Measurements from ENCODE around the gene SNRPA.

SNRPA gene

DNA sequence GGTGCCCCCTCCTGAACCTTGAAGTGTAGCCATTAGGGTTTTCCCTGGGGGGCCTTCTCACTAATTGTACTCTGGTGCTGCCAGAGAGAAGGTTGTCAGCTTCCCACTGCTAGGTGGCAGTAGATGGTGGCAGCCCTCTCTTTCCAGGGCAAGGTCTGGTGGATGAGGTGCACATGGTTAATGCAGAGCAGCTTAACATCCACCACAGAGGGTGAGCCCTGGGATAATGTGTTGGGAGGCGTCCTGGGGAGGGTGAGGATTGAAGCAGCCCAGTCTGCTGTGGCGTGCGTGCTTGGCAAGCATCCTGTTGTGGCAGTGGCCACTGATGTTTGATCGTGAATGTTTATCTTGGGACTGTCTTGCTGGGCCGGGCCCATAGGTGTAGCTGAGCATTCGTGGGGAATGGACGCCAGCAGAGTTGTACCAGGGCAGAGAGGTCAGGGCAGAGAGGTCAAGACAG, 53.8 kb downstream of the SNRPA start (continued):
- no peak for TF ChIP-seq SCRT1 (tag by site-specific recombination; IDR thresholded peaks at IDR 0.05; ENCODE audit: borderline replicate concordance)

DNA sequence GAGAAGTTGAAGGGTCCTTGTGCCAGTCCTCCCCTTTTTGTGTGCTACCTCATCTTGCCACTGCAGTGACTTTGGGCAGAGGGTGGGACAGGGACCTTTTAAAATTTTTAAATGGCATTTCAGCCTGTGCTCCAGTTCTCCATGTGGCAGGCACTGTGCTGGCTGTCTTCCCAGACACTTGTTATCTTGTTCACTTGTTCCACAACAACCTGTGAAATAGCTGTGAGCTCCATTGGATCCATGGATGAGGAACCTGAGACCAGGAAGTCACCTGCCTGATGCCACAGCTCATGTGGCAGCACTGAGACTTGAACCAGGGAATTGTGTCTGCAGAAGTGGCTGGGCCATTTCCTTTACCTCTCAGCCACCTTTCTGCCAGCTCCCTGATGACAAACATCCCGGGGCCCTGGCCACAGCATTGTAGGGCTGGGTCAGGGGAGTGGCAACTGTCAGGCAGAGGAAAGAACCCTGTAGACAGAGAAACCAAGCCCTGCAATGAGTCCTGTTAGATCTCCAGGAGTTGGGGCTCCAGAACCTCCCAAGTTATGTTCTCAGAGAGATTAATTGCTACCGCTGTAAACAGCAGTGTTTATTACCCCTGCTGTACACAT, 54.4 kb downstream of the SNRPA start:
- ChIA-PET POLR2A (interaction anchor here (0.5 to 8.6 kb wide), 9 partner anchors 17 to 459 kb away, joined by 3 to 86 read pairs (median 5); partner anchors contain the start of genes ACTMAP, COQ8B, HNRNPUL1 and ITPKC), CTCF (interaction anchor here (0.5 to 5.6 kb wide), 21 partner anchors 9 to 670 kb away, joined by 3 to 77 read pairs (median 4); partner anchors contain the start of genes ACTMAP and SNRPA)
- peak overlapping the region; percentile 67 for H3K27ac ChIP-seq (ENCODE audit: extremely low read depth, low read depth, low read length)
- TF ChIP-seq HOXD13 (CRISPR knock-in tag; IDR thresholded peaks at IDR 0.05; ENCODE audit: borderline replicate concordance) (no peak), ZNF549 (tag by site-specific recombination; IDR thresholded peaks at IDR 0.05) (no peak), SCRT2 (tag by site-specific recombination; IDR thresholded peaks at IDR 0.05) (peak; percentile 96), ZNF423 (tag by site-specific recombination; IDR thresholded peaks at IDR 0.05) (no peak), SCRT1 (tag by site-specific recombination; IDR thresholded peaks at IDR 0.05; ENCODE audit: borderline replicate concordance) (peak; percentile 98), KLF10 (tag by site-specific recombination; IDR thresholded peaks at IDR 0.05) (no peak), HOXA7 (CRISPR knock-in tag; IDR thresholded peaks at IDR 0.05; ENCODE audit: borderline replicate concordance) (peak; percentile 79; the same call in 1 of the 2 replicates), ZNF132 (tag by site-specific recombination; IDR thresholded peaks at IDR 0.05; ENCODE audit: borderline replicate concordance) (no peak), ZBTB20 (tag by site-specific recombination; IDR thresholded peaks at IDR 0.05) (peak; percentile 93), ZEB2 (tag by site-specific recombination; IDR thresholded peaks at IDR 0.05) (no peak), ZBTB26 (tag by site-specific recombination; optimal IDR thresholded peaks at IDR 0.05) (no peak), ZNF2 (tag by site-specific recombination; IDR thresholded peaks at IDR 0.05) (no peak), ZNF155 (tag by site-specific recombination; IDR thresholded peaks at IDR 0.05) (no peak)
- no peak overlapping the region for H3K4me3 ChIP-seq (ENCODE audit: low read depth, low read length)
- peaks cover 73% of the 10 kb centered on the region for H3K4me1 ChIP-seq (ENCODE audit: control insufficient read depth, insufficient read depth, low read length)
- H3K9me3 ChIP-seq (ENCODE audit: control insufficient read depth, insufficient read depth, low read depth, low read length) = no peaks in the 10 kb centered on the region
- peaks cover 48 to 81% of the 10 kb centered on the region in 2 experiments for H3K36me3 ChIP-seq (ENCODE audit: control insufficient read depth in 2 of 2, insufficient read depth in 1 of 2, low read length in 2 of 2)

- Histone ChIP-seq H3K4me1 (ENCODE audit: control insufficient read depth, insufficient read depth, low read length) (peaks cover 66% of the 10 kb centered on the region), H3K36me3 (ENCODE audit: control insufficient read depth in 2 of 2, insufficient read depth in 1 of 2, low read length in 2 of 2) (peaks cover 36 to 71% of the 10 kb centered on the region in 2 experiments), H3K9me3 (ENCODE audit: control insufficient read depth, insufficient read depth, low read depth, low read length) (no peaks in the 10 kb centered on the region), H3K27ac (ENCODE audit: extremely low read depth, low read depth, low read length) (peak overlapping the region; percentile 67), H3K4me3 (ENCODE audit: low read depth, low read length) (no peak overlapping the region)
- CTCF ChIA-PET = interaction anchor here (0.5 to 5.6 kb wide), 59 partner anchors 10 to 1119 kb away, joined by 3 to 77 read pairs (median 4); partner anchors contain the start of genes ACTMAP, COQ8B, CYP2A6 and EGLN2
- POLR2A ChIA-PET = interaction anchor here (0.5 to 8.6 kb wide), 23 partner anchors 8 to 612 kb away, joined by 3 to 86 read pairs (median 5); partner anchors contain the start of genes ACTMAP, COQ8B, EGLN2 and ITPKC
- TF ChIP-seq ZNF155 (tag by site-specific recombination; IDR thresholded peaks at IDR 0.05) (no peak), ZNF248 (tag by site-specific recombination; IDR thresholded peaks at IDR 0.05) (no peak), ZNF785 (tag by site-specific recombination; IDR thresholded peaks at IDR 0.05) (peak; percentile 18; the same call in 1 of the 2 replicates), GLIS2 (tag by site-specific recombination; IDR thresholded peaks at IDR 0.05) (peak; percentile 82), ZIC2 (tag by site-specific recombination; IDR thresholded peaks at IDR 0.05) (peak; percentile 66), GLI4 (tag by site-specific recombination; IDR thresholded peaks at IDR 0.05) (no peak), PRDM1 (tag by site-specific recombination; IDR thresholded peaks at IDR 0.05) (peak; percentile 94), ZNF501 (tag by site-specific recombination; IDR thresholded peaks at IDR 0.05) (peak; percentile 59), ZNF366 (tag by site-specific recombination; conservative IDR thresholded peaks at IDR 0.05) (peak; percentile 81; the same call in 1 of the 2 replicates), HOXC10 (CRISPR knock-in tag; IDR thresholded peaks at IDR 0.05) (no peak), ZNF341 (tag by site-specific recombination; IDR thresholded peaks at IDR 0.05; ENCODE audit: low read depth) (peak; percentile 99), ZNF157 (tag by site-specific recombination; IDR thresholded peaks at IDR 0.05) (no peak), ZNF473 (tag by site-specific recombination; IDR thresholded peaks at IDR 0.05) (no peak)
- TF ChIP-seq, protein P1, sequence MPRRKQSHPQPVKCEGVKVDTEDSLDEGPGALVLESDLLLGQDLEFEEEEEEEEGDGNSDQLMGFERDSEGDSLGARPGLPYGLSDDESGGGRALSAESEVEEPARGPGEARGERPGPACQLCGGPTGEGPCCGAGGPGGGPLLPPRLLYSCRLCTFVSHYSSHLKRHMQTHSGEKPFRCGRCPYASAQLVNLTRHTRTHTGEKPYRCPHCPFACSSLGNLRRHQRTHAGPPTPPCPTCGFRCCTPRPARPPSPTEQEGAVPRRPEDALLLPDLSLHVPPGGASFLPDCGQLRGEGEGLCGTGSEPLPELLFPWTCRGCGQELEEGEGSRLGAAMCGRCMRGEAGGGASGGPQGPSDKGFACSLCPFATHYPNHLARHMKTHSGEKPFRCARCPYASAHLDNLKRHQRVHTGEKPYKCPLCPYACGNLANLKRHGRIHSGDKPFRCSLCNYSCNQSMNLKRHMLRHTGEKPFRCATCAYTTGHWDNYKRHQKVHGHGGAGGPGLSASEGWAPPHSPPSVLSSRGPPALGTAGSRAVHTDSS (tag by site-specific recombination; IDR thresholded peaks at IDR 0.05) = no peak
- TF ChIP-seq, protein P2, sequence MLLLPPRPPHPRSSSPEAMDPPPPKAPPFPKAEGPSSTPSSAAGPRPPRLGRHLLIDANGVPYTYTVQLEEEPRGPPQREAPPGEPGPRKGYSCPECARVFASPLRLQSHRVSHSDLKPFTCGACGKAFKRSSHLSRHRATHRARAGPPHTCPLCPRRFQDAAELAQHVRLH (tag by site-specific recombination; IDR thresholded peaks at IDR 0.05) = peak; percentile 35
- TF ChIP-seq, protein P3, sequence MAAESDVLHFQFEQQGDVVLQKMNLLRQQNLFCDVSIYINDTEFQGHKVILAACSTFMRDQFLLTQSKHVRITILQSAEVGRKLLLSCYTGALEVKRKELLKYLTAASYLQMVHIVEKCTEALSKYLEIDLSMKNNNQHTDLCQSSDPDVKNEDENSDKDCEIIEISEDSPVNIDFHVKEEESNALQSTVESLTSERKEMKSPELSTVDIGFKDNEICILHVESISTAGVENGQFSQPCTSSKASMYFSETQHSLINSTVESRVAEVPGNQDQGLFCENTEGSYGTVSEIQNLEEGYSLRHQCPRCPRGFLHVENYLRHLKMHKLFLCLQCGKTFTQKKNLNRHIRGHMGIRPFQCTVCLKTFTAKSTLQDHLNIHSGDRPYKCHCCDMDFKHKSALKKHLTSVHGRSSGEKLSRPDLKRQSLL (tag by site-specific recombination; IDR thresholded peaks at IDR 0.05) = no peak
These were observed 55.6 kb downstream of the SNRPA start for GRCh38 chr19:40806423-40807146.
